GM12874 (cell line): ENCODE data around the gene HSPA12A.
A peak's percentile ranks its signal among the peaks of the same experiment; 100 is the strongest.

Experiments
- CTCF ChIP-seq: IDR thresholded peaks from 2 replicates; pipeline ENCODE4 v1.5.1; 2011; ENCODE audit warnings: low read depth, mild to moderate bottlenecking, control low read depth, low read length, moderate library complexity; ENCODE audit not compliant: insufficient read depth

HSPA12A gene

GRCh38 chr10:116663342-116663741 lies 79.0 kb downstream of the HSPA12A start:
- TF ChIP-seq CTCF = no peak

- TF ChIP-seq CTCF = no peak
Observed at GRCh38 chr10:116660860-116661259, 81.5 kb downstream of the HSPA12A start.

GRCh38 chr10:116659049-116659670 lies 83.2 kb downstream of the HSPA12A start:
- no peak for TF ChIP-seq CTCF

- no peak for TF ChIP-seq CTCF
Observed at GRCh38 chr10:116657863-116658551, 84.4 kb downstream of the HSPA12A start.

GRCh38 chr10:116656044-116656443 lies 86.3 kb downstream of the HSPA12A start:
- no peak for TF ChIP-seq CTCF

GRCh38 chr10:116655568-116655967 lies 86.8 kb downstream of the HSPA12A start:
- no peak for TF ChIP-seq CTCF

GRCh38 chr10:116654816-116655215 lies 87.5 kb downstream of the HSPA12A start:
- TF ChIP-seq CTCF = peak; percentile 45
